NCI-H1694 treated with DMSO at 0.1 percent for 48 hours (cell line): Measurements from ENCODE around the gene CST3.

Source experiments
- DNase-seq: peaks from one replicate; lab custom pipeline; 2025; lab: John Stamatoyannopoulos, UW

Gene CST3

DNA sequence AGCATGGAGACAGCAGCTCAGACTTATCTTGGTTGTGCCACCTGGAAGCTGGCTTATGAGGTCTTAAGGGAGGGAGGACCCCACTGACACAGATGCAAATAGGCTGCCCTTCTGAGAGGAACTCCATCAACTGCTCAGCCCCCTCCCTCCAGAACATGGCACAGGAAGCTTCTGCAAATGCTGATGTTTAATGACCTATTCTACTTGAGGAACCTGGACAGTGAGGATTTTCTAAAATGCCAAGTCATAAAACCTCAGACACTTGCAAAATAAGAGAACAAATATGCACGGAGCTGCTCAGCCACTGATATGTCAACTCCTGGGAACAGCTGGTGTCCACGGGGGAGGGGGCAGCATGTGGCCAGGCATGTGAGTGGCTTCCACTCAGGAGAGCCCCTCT is 35.5 kb downstream of the CST3 start:
- DNase-seq, result no peak

- DNase-seq, result no peak
These were observed 36.0 kb downstream of the CST3 start for GRCh38 chr20:23601715-23602114.

DNA sequence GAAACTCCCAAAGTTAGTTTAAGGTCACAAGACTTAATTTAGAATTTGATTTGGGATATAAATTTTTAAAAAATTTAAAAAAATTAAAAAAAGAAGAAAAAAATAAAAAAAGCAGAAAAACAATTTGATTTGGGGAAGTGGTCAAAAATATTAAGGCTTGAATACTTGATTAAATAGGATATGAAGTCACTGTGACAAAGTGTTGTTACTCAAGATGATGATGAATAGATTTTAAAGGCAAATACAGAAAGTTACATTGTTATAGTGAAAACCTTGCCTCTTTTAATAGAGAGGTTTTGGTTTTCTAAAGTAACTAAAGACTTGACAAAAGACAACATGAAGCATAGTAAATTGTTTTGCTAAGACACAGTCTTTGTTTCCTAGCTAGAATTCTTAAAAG is 39.3 kb downstream of the CST3 start:
- DNase-seq, result no peak

GRCh38 chr20:23596579-23597250 is 41.0 kb downstream of the CST3 start:
- DNase-seq, result no peak

GRCh38 chr20:23595941-23596340 is 41.8 kb downstream of the CST3 start:
- DNase-seq, result no peak

DNA sequence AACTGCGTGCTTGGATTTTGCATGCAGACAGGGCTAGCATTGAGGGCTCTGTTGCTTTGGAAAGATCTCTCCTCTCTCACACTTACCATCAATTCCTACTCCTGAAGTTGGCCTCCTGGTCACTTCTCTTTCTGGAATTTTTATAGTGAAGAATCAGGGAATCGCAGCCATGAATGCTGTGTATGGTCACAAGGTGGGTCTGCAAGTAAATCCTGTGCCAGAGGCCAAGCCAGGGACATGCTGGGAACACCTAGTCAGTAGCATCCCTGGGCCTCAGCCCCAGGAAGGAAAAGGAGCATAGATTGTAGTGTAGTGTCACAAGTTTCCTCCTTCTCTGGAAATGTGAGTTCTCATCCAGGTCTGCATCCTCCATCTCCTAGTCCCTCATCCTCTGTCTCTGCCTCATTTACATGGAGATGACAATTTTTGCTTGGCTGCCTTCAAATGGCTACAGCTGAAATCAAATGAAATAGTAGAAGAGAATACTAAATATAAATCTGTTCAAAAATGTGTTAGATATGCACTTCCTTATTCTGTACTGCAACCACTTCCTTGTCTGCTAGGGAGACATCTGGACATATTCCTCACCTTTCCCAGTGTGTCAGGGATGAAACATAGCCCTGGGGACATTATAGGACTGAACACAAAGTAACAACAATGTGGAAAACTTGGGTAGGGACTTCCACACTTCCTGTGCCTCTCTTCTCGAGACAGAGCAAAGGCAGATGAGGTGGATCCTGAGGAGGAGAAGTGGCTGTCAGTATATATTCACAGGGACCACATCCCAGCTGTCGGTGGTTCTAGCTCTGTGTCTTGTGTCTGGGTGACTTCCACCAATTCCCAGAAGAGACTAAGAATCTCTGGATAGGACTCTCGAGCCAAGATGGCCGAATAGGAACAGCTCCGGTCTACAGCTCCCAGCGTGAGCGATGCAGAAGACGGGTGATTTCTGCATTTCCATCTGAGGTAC is 49.0 kb downstream of the CST3 start:
- no peak for DNase-seq

DNA sequence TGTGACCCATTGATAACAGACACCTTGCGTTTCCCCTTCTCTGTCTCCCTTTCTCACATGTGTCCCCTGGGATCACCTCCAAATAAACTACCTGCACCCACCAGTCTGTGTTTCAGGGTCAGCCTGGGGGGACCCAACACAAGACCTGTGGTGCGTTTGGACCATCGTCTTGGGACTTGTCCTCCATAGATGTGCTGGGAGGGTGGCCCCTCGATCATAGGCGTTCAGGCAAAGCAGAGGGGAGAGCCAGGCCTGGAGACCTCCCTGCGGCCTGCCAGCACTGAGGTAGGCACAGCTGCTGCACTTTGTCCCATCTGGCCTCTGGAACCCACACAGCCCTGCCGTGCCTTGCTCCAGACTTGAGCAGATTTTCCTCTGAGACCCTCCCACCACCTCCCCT is 50.1 kb downstream of the CST3 start:
- no peak for DNase-seq

DNA sequence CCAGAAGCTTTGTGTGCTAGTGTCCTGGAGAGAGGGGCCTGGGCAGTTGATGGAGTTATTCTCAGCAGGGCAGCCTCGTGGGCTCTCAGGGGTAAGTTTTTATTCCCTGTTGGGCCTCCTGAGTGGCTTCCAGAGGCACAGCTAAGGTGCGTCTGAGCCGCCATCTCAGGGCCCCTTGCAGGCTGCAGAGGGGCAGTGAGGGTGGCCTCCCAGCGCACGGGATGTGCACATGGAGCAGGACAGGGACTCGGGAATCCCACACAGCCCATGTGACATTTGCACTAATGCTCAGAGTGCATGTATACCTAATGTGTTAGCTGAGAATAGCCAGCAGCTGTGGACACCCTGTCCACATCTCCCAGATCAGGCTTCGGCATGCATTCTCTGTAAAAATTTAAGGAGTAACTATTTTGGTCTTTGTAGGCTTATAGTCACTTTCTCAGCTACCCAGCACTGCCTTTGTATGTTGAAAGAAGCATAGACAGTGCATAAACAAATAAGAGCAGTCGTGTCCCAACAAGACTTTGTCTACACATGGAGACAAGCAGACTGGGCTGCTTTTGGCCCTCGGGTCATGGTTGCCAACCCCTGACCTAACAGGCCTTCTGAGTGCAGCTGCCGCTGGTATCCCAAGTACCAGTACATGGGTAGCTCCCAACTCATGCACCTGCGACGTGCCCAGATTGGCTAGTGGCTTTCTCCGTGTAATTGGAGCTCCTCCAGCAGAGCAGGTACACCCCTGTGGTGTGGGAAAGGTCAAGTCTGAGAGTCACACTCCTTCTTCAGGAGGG is 50.8 kb downstream of the CST3 start:
- no peak for DNase-seq

DNA sequence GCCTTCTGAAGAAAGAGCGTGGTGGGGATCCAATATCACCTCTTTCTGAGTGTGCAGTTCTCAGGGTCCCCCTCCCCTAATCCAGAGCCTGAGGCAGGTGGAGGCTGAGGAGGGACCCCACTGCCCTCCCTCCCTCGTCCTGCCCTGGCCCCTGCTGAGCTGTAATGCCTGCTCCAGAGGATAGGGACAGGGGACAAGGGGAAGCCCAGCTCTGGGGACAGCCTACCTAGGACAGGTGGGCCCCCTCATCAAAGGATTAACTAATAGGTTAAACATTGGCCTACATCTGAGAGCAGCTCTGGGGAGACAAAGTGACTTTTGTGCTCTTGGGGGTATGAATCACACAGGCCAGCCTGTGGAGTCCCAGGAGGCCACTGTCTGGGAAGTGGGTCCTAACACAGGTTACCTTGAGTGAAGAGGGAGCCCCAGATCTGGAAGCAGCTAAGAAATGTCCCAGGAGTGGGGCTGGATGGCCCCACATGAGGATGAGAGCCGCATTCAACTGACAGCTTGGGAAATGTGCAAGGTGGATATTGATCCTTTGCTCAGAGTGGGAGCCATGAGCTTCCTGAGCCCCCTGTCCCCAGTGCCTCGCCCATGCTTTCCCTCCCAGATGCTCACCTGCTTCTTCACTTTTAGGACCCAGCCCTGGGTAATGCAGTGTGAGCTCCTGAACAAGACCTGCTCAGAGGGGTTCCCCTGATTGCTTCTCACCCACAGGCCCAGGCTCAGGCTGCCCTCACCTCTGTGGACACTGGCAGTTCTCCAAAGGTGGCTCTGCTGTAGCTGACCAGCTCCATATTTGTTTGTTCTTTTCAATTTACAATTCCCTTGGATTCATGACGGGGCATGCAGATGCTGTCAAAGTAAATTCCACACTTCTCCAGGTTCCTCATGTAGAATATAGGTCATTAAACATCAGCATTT is 51.7 kb downstream of the CST3 start:
- DNase-seq, result no peak

GRCh38 chr20:23585449-23585807 is 52.3 kb downstream of the CST3 start:
- DNase-seq, result no peak

- no peak for DNase-seq
These were observed 53.1 kb downstream of the CST3 start for GRCh38 chr20:23584434-23585199.
